Measurements from ENCODE around the gene ZNF69.
"Not testable (repeated sequence)": the region's sequence is repeated elsewhere in the genome, so short reads cannot be mapped to it uniquely, and the experiment has no call there.

ZNF69 gene

GRCh38 chr19:11887611-11888531 is at the start of gene ZNF69:
TSS of gene ZNF69 (plus strand) at chr19:11887782. CDS start at chr19:11887924, 142 bp downstream.
- DNase-seq, result peak; percentile 66 to 82

GRCh38 chr19:11843722-11844121 is 43.9 kb upstream of the ZNF69 start:
- no peak for DNase-seq

GRCh38 chr19:11847615-11848014 is 40.0 kb upstream of the ZNF69 start:
- peak in 1 of 2 experiments; percentile 15 for DNase-seq

GRCh38 chr19:11848200-11848593 is 39.4 kb upstream of the ZNF69 start:
- DNase-seq, result no peak

- DNase-seq, result peak; percentile 83 to 93
These were observed 38.8 kb upstream of the ZNF69 start, which contains the start of gene ZNF439 for GRCh38 chr19:11848594-11849469. TSS of gene ZNF439 (plus strand) at chr19:11848726. CDS start at chr19:11848868, 142 bp downstream.

GRCh38 chr19:11850289-11850688 is 37.3 kb upstream of the ZNF69 start:
- DNase-seq, result not testable (repeated sequence)

- DNase-seq, result no peak
These were observed 34.2 kb upstream of the ZNF69 start for GRCh38 chr19:11853358-11853757.

GRCh38 chr19:11856596-11857250 is 30.9 kb upstream of the ZNF69 start:
- DNase-seq, result no peak

GRCh38 chr19:11860721-11861120 is 26.9 kb upstream of the ZNF69 start:
- no peak for DNase-seq

GRCh38 chr19:11861301-11861700 is 26.3 kb upstream of the ZNF69 start:
- DNase-seq, result no peak

- DNase-seq, result not testable (repeated sequence)
These were observed 19.8 kb upstream of the ZNF69 start for GRCh38 chr19:11867766-11868165.

- DNase-seq, result no peak
These were observed 19.4 kb upstream of the ZNF69 start for GRCh38 chr19:11868188-11868587.

- DNase-seq, result no peak
These were observed 15.0 kb upstream of the ZNF69 start for GRCh38 chr19:11872624-11873023.

- no peak for DNase-seq
These were observed 13.8 kb upstream of the ZNF69 start for GRCh38 chr19:11873762-11874161.

GRCh38 chr19:11879687-11880266 is 7.8 kb upstream of the ZNF69 start:
- peak in 1 of 2 experiments; percentile 29 for DNase-seq

- no peak for DNase-seq
These were observed 7.0 kb upstream of the ZNF69 start for GRCh38 chr19:11880598-11880997.

GRCh38 chr19:11881151-11881800 is 6.3 kb upstream of the ZNF69 start:
- peak; percentile 64 to 77 for DNase-seq

GRCh38 chr19:11882606-11883005 is 5.0 kb upstream of the ZNF69 start:
- DNase-seq, result no peak

- peak in 1 of 2 experiments; percentile 32 for DNase-seq
These were observed 360 bp upstream of the ZNF69 start for GRCh38 chr19:11887234-11887610.

GRCh38 chr19:11889901-11890300 is 2.3 kb downstream of the ZNF69 start:
- not testable (repeated sequence) for DNase-seq

- DNase-seq, result no peak
These were observed 3.1 kb downstream of the ZNF69 start for GRCh38 chr19:11890634-11891033.

- no peak for DNase-seq
These were observed 7.3 kb downstream of the ZNF69 start for GRCh38 chr19:11894851-11895250.
